ENCODE results near the gene ADCYAP1.

Gene ADCYAP1

DNA sequence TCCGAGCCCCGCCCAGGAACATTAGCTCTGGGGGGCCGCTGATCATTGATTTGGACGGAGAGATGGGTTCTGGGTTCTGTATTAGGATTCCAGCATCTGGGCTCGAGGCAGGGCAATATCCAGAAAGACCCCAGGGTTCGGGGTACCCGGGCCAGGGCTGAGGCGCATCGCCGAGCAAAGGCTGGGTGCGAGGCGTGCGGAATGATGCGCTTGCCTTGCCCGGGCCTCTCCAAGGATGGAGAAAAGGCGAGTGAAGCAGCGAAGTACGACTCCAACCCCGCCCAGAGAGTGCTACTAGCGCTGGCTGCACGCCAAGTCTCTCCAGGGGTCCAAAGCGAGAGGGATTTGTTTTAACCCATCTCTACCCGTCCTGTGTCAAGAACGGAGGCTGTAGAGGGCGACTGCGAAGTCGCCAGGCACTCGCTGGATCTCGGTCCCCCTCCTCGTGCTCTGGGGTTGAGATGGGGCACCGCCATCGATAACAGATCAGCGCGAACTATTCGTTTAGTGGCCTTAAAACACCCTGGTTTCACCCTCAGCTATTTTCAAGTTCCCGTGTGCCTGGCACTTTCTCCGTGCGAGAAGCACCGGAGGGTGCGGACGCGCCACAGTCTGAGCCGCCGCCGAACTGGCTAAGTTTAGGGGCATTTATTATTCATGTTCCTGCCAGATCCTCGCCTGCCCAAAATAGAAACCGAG, 1.9 kb downstream of the ADCYAP1 start:
- DNase-seq, result no peak
- H4K20me1 ChIP-seq (ENCODE audit: insufficient read depth, low read length), result no peaks in the 10 kb centered on the region
- H3K4me1 ChIP-seq (ENCODE audit: low read length), result no peaks in the 10 kb centered on the region
- no peak overlapping the region for H3K27ac ChIP-seq (ENCODE audit: low read length)
- H3K4me2 ChIP-seq (ENCODE audit: low read depth, low read length), result no peak overlapping the region
- no peaks in the 10 kb centered on the region for H3F3A ChIP-seq (ENCODE audit: insufficient read depth, low read length)
- H3K9me2 ChIP-seq (replicated peaks; ENCODE audit: insufficient read depth, low read length), result no peaks in the 10 kb centered on the region
- TF ChIP-seq, protein P1, sequence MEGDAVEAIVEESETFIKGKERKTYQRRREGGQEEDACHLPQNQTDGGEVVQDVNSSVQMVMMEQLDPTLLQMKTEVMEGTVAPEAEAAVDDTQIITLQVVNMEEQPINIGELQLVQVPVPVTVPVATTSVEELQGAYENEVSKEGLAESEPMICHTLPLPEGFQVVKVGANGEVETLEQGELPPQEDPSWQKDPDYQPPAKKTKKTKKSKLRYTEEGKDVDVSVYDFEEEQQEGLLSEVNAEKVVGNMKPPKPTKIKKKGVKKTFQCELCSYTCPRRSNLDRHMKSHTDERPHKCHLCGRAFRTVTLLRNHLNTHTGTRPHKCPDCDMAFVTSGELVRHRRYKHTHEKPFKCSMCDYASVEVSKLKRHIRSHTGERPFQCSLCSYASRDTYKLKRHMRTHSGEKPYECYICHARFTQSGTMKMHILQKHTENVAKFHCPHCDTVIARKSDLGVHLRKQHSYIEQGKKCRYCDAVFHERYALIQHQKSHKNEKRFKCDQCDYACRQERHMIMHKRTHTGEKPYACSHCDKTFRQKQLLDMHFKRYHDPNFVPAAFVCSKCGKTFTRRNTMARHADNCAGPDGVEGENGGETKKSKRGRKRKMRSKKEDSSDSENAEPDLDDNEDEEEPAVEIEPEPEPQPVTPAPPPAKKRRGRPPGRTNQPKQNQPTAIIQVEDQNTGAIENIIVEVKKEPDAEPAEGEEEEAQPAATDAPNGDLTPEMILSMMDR (IDR thresholded peaks at IDR 0.05; ENCODE audit: low read length), result no peak
- TF ChIP-seq EZH2phosphoT487 (IDR thresholded peaks at IDR 0.05; ENCODE audit: low read length), result no peak
- TF ChIP-seq EZH2 (optimal IDR thresholded peaks at IDR 0.05; ENCODE audit: low read depth, low read length), result no peak
- H3K9ac ChIP-seq (ENCODE audit: low read length), result no peak overlapping the region
- no peaks in the 10 kb centered on the region for H3K9me3 ChIP-seq (replicated peaks; ENCODE audit: insufficient read depth, low read length)
- no peak overlapping the region for H3K4me3 ChIP-seq (ENCODE audit: low read length)
- H3K79me2 ChIP-seq (ENCODE audit: low read length), result no peaks in the 10 kb centered on the region
- H3K36me3 ChIP-seq (replicated peaks; ENCODE audit: insufficient read depth, low read length), result no peaks in the 10 kb centered on the region
- H2AFZ ChIP-seq (ENCODE audit: low read length), result no peak overlapping the region
- H3K27me3 ChIP-seq (replicated peaks; ENCODE audit: insufficient read depth, low read length), result no peaks in the 10 kb centered on the region

GRCh38 chr18:907115-907884, 2.6 kb downstream of the ADCYAP1 start:
- H3K4me3 ChIP-seq (ENCODE audit: low read length), result no peak overlapping the region
- H3K36me3 ChIP-seq (replicated peaks; ENCODE audit: insufficient read depth, low read length), result no peaks in the 10 kb centered on the region
- TF ChIP-seq EZH2phosphoT487 (IDR thresholded peaks at IDR 0.05; ENCODE audit: low read length), result no peak
- no peak for TF ChIP-seq EZH2 (optimal IDR thresholded peaks at IDR 0.05; ENCODE audit: low read depth, low read length)
- TF ChIP-seq, protein P1 (IDR thresholded peaks at IDR 0.05; ENCODE audit: low read length), result no peak
- H3K4me2 ChIP-seq (ENCODE audit: low read depth, low read length), result no peak overlapping the region
- no peaks in the 10 kb centered on the region for H4K20me1 ChIP-seq (ENCODE audit: insufficient read depth, low read length)
- H3K4me1 ChIP-seq (ENCODE audit: low read length), result no peaks in the 10 kb centered on the region
- H3K27me3 ChIP-seq (replicated peaks; ENCODE audit: insufficient read depth, low read length), result no peaks in the 10 kb centered on the region
- DNase-seq, result no peak
- no peaks in the 10 kb centered on the region for H3K9me3 ChIP-seq (replicated peaks; ENCODE audit: insufficient read depth, low read length)
- no peaks in the 10 kb centered on the region for H3K9me2 ChIP-seq (replicated peaks; ENCODE audit: insufficient read depth, low read length)
- no peaks in the 10 kb centered on the region for H3K79me2 ChIP-seq (ENCODE audit: low read length)
- H2AFZ ChIP-seq (ENCODE audit: low read length), result no peak overlapping the region
- no peak overlapping the region for H3K9ac ChIP-seq (ENCODE audit: low read length)
- no peak overlapping the region for H3K27ac ChIP-seq (ENCODE audit: low read length)
- no peaks in the 10 kb centered on the region for H3F3A ChIP-seq (ENCODE audit: insufficient read depth, low read length)

DNA sequence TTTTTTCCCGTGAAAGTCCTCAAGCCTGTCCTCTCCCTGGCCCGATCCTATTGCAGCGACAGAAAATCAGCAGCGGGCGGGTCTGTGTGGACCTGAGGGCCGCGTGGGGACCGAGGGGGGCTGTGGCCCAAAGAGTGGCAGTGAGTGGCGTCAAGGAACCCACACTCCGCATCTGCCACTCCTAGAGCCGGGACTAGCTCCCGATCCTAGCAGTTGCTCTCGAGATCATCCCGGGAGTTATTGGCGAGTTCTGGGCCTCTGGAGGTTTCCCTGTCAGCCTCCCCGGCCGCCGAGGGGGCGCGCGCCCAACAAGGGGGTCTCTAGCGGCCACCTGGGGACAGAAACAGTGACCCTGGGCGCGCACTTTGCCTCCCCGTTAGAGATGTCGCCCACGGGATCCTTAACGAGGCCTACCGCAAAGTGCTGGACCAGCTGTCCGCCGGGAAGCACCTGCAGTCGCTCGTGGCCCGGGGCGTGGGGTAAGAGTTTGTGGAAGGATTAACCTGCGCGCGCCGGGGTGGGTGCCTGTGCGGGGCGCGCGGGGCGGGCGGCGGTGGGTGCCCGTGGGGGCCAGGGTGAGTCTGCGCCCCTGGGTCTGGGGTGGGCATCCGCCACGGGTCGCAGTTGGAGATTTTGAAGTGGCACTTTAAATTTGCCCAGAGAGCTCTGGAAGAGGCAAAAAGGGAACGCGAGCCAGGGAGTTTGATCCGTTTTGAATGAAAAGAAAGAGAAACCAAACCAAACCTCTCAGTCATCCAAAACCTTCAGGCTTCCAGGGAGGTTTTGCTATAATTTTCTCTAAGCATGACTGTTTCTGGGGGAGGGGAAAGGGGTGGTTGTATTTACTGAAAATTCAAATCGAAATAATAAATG, 3.5 kb downstream of the ADCYAP1 start:
- DNase-seq, result no peak

More for the DNA sequence above, 3.5 kb downstream of the ADCYAP1 start:
- no peaks in the 10 kb centered on the region for H3F3A ChIP-seq (ENCODE audit: insufficient read depth, low read length)
- no peaks in the 10 kb centered on the region for H3K4me1 ChIP-seq (ENCODE audit: low read length)
- H3K79me2 ChIP-seq (ENCODE audit: low read length), result no peaks in the 10 kb centered on the region
- H3K4me3 ChIP-seq (ENCODE audit: low read length), result no peak overlapping the region
- no peak overlapping the region for H3K9ac ChIP-seq (ENCODE audit: low read length)
- H3K27ac ChIP-seq (ENCODE audit: low read length), result no peak overlapping the region
- H2AFZ ChIP-seq (ENCODE audit: low read length), result no peak overlapping the region
- TF ChIP-seq EZH2phosphoT487 (IDR thresholded peaks at IDR 0.05; ENCODE audit: low read length) (no peak), EZH2 (optimal IDR thresholded peaks at IDR 0.05; ENCODE audit: low read depth, low read length) (no peak)
- TF ChIP-seq, protein P1 (IDR thresholded peaks at IDR 0.05; ENCODE audit: low read length), result no peak
- no peaks in the 10 kb centered on the region for H3K9me2 ChIP-seq (replicated peaks; ENCODE audit: insufficient read depth, low read length)
- H3K27me3 ChIP-seq (replicated peaks; ENCODE audit: insufficient read depth, low read length), result no peaks in the 10 kb centered on the region
- H3K9me3 ChIP-seq (replicated peaks; ENCODE audit: insufficient read depth, low read length), result no peaks in the 10 kb centered on the region
- H3K36me3 ChIP-seq (replicated peaks; ENCODE audit: insufficient read depth, low read length), result no peaks in the 10 kb centered on the region
- H4K20me1 ChIP-seq (ENCODE audit: insufficient read depth, low read length), result no peaks in the 10 kb centered on the region
- no peak overlapping the region for H3K4me2 ChIP-seq (ENCODE audit: low read depth, low read length)
